Activated CD4-positive, alpha-beta memory T cell treated with anti-CD3 and anti-CD28 coated beads, Interleukin-2, amount 10 ng/mL, durations not matched to agents 7 days and 5 days (primary cell): ENCODE measurements around the gene SKAP1. TPM values are rescaled to one million over a fixed set of nuclear protein-coding genes. Genes with fewer than 3 reads are reported as not detected.

Experiments
- CTCF ChIA-PET: fragments of 350-600 bp; sonication (Branson Sonifier 250); formaldehyde crosslinking; loops from one replicate; lab custom pipeline; 2021; ENCODE audit warnings: antibody characterized with exemption, inconsistent platforms; lab: Charles Lee
- POLR2A ChIA-PET: fragments of 350-600 bp; sonication (Branson Sonifier 250); formaldehyde crosslinking; loops from one replicate; lab custom pipeline; 2021; ENCODE audit warnings: antibody characterized with exemption; lab: Charles Lee
- DNase-seq: peaks from one replicate; pipeline ENCODE4 v3.0.0-alpha.2; 2020
- H3K27ac Mint-ChIP-seq: one replicate; pipeline ENCODE4 v1.8.0; 2021; ENCODE audit warnings: mild to moderate bottlenecking, mixed read lengths
- H3K27me3 Mint-ChIP-seq: one replicate; pipeline ENCODE4 v1.8.0; 2021; ENCODE audit warnings: mixed read lengths
- H3K36me3 Mint-ChIP-seq: one replicate; pipeline ENCODE4 v1.8.0; 2021; ENCODE audit warnings: low read depth, mixed read lengths
- H3K4me1 Mint-ChIP-seq: one replicate; pipeline ENCODE4 v1.8.0; 2021; ENCODE audit warnings: mixed read lengths
- H3K4me3 Mint-ChIP-seq: one replicate; pipeline ENCODE4 v1.8.0; 2021; ENCODE audit warnings: mild to moderate bottlenecking, mixed read lengths
- H3K9me3 Mint-ChIP-seq: one replicate; pipeline ENCODE4 v1.8.0; 2021; ENCODE audit warnings: mixed read lengths
- total RNA-seq, 2 experiments: library from RNA; stranded (reverse); gene quantifications; one replicate each; pipeline ENCODE4 v1.2.3, GENCODE V29; 2021

The SKAP1 gene
- total RNA-seq, 2 experiments from 2014 or later: 132 to 133 TPM

GRCh38 chr17:48241770-48242497 is 188.1 kb downstream of the SKAP1 start:
- no peaks in the 10 kb centered on the region for H3K9me3 Mint-ChIP-seq
- peaks cover 71% of the 10 kb centered on the region for H3K4me1 Mint-ChIP-seq
- DNase-seq: no peak
- ChIA-PET POLR2A (interaction anchor here (2.3 kb wide), 1 partner anchor 10 kb away, joined by 7 read pairs; no protein-coding TSS in a partner anchor), CTCF (no interaction called here)
- peaks cover 13% of the 10 kb centered on the region for H3K36me3 Mint-ChIP-seq
- no peak overlapping the region for H3K4me3 Mint-ChIP-seq
- H3K27ac Mint-ChIP-seq: no peak overlapping the region
- H3K27me3 Mint-ChIP-seq: no peaks in the 10 kb centered on the region

- no peaks in the 10 kb centered on the region for H3K9me3 Mint-ChIP-seq
- ChIA-PET POLR2A (interaction anchor here (2.3 kb wide), 1 partner anchor 11 kb away, joined by 7 read pairs; no protein-coding TSS in a partner anchor), CTCF (no interaction called here)
- H3K4me3 Mint-ChIP-seq: no peak overlapping the region
- no peaks in the 10 kb centered on the region for H3K27me3 Mint-ChIP-seq
- no peak overlapping the region for H3K27ac Mint-ChIP-seq
- peaks cover 13% of the 10 kb centered on the region for H3K36me3 Mint-ChIP-seq
- peaks cover 72% of the 10 kb centered on the region for H3K4me1 Mint-ChIP-seq
- peak; percentile 49 for DNase-seq
Measured at GRCh38 chr17:48241131-48241591, 188.9 kb downstream of the SKAP1 start.

- no peaks in the 10 kb centered on the region for H3K9me3 Mint-ChIP-seq
- POLR2A ChIA-PET: interaction anchor here (2.3 kb wide), 1 partner anchor 12 kb away, joined by 7 read pairs; no protein-coding TSS in a partner anchor
- no peak overlapping the region for H3K4me3 Mint-ChIP-seq
- peaks cover 72% of the 10 kb centered on the region for H3K4me1 Mint-ChIP-seq
- no peak overlapping the region for H3K27ac Mint-ChIP-seq
- H3K27me3 Mint-ChIP-seq: no peaks in the 10 kb centered on the region
- H3K36me3 Mint-ChIP-seq: peaks cover 17% of the 10 kb centered on the region
- CTCF ChIA-PET: no interaction called here
- DNase-seq: no peak
Measured at GRCh38 chr17:48240562-48241130, 189.4 kb downstream of the SKAP1 start.

GRCh38 chr17:48240122-48240521 is 189.9 kb downstream of the SKAP1 start:
- CTCF ChIA-PET: no interaction called here
- H3K4me1 Mint-ChIP-seq: peaks cover 67% of the 10 kb centered on the region
- no peaks in the 10 kb centered on the region for H3K27me3 Mint-ChIP-seq
- POLR2A ChIA-PET: interaction anchor here (0.9 to 2.3 kb wide), 2 partner anchors 12 to 132 kb away, joined by 3 to 7 read pairs; no protein-coding TSS in a partner anchor
- DNase-seq: no peak
- no peak overlapping the region for H3K4me3 Mint-ChIP-seq
- no peak overlapping the region for H3K27ac Mint-ChIP-seq
- peaks cover 18% of the 10 kb centered on the region for H3K36me3 Mint-ChIP-seq
- H3K9me3 Mint-ChIP-seq: no peaks in the 10 kb centered on the region

- peaks cover 21% of the 10 kb centered on the region for H3K36me3 Mint-ChIP-seq
- no peaks in the 10 kb centered on the region for H3K27me3 Mint-ChIP-seq
- no peak for DNase-seq
- no peaks in the 10 kb centered on the region for H3K9me3 Mint-ChIP-seq
- no peak overlapping the region for H3K27ac Mint-ChIP-seq
- H3K4me3 Mint-ChIP-seq: no peak overlapping the region
- ChIA-PET CTCF (interaction anchor here (0.7 to 1.2 kb wide), 2 partner anchors 20 to 23 kb away, joined by 3 read pairs; no protein-coding TSS in a partner anchor), POLR2A (interaction anchor here (0.9 to 2.3 kb wide), 2 partner anchors 13 to 131 kb away, joined by 3 to 7 read pairs; no protein-coding TSS in a partner anchor)
- peaks cover 62% of the 10 kb centered on the region for H3K4me1 Mint-ChIP-seq
Measured at GRCh38 chr17:48239603-48239995, 190.4 kb downstream of the SKAP1 start.

GRCh38 chr17:48238933-48239602 is 190.9 kb downstream of the SKAP1 start:
- ChIA-PET POLR2A (interaction anchor here (0.9 kb wide), 1 partner anchor 131 kb away, joined by 3 read pairs; no protein-coding TSS in a partner anchor), CTCF (interaction anchor here (0.5 to 1.2 kb wide), 6 partner anchors 20 to 769 kb away, joined by 3 read pairs; partner anchors contain the start of gene HOXB5)
- Mint-ChIP-seq H3K36me3 (peaks cover 21% of the 10 kb centered on the region), H3K9me3 (no peaks in the 10 kb centered on the region), H3K27me3 (no peaks in the 10 kb centered on the region), H3K4me3 (no peak overlapping the region), H3K4me1 (peaks cover 57% of the 10 kb centered on the region), H3K27ac (no peak overlapping the region)
- no peak for DNase-seq

- no peak overlapping the region for H3K4me3 Mint-ChIP-seq
- no peak for DNase-seq
- H3K36me3 Mint-ChIP-seq: peaks cover 26% of the 10 kb centered on the region
- H3K9me3 Mint-ChIP-seq: no peaks in the 10 kb centered on the region
- H3K27ac Mint-ChIP-seq: no peak overlapping the region
- no peaks in the 10 kb centered on the region for H3K27me3 Mint-ChIP-seq
- ChIA-PET CTCF (interaction anchor here (1.6 kb wide), 1 partner anchor 9 kb away, joined by 4 read pairs; no protein-coding TSS in a partner anchor), POLR2A (no interaction called here)
- peaks cover 50% of the 10 kb centered on the region for H3K4me1 Mint-ChIP-seq
Measured at GRCh38 chr17:48237456-48237855, 192.6 kb downstream of the SKAP1 start.

- Mint-ChIP-seq H3K36me3 (peaks cover 29% of the 10 kb centered on the region), H3K27me3 (no peaks in the 10 kb centered on the region), H3K27ac (no peak overlapping the region), H3K4me1 (peaks cover 44% of the 10 kb centered on the region), H3K4me3 (no peak overlapping the region), H3K9me3 (no peaks in the 10 kb centered on the region)
- no peak for DNase-seq
- POLR2A ChIA-PET: no interaction called here
- CTCF ChIA-PET: interaction anchor here (1.6 kb wide), 1 partner anchor 8 kb away, joined by 4 read pairs; no protein-coding TSS in a partner anchor
Measured at GRCh38 chr17:48236681-48237134, 193.3 kb downstream of the SKAP1 start.

- ChIA-PET POLR2A (no interaction called here), CTCF (no interaction called here)
- Mint-ChIP-seq H3K27me3 (no peaks in the 10 kb centered on the region), H3K4me3 (no peak overlapping the region), H3K27ac (no peak overlapping the region), H3K4me1 (peaks cover 26% of the 10 kb centered on the region), H3K36me3 (peaks cover 35% of the 10 kb centered on the region), H3K9me3 (no peaks in the 10 kb centered on the region)
- no peak for DNase-seq
Measured at GRCh38 chr17:48234922-48235321, 195.1 kb downstream of the SKAP1 start.

GRCh38 chr17:48231995-48232959 is 197.7 kb downstream of the SKAP1 start:
- no peaks in the 10 kb centered on the region for H3K27me3 Mint-ChIP-seq
- H3K9me3 Mint-ChIP-seq: no peaks in the 10 kb centered on the region
- H3K4me3 Mint-ChIP-seq: no peak overlapping the region
- H3K36me3 Mint-ChIP-seq: peaks cover 28% of the 10 kb centered on the region
- no peak overlapping the region for H3K27ac Mint-ChIP-seq
- ChIA-PET CTCF (no interaction called here), POLR2A (no interaction called here)
- H3K4me1 Mint-ChIP-seq: peaks cover 7% of the 10 kb centered on the region
- no peak for DNase-seq

GRCh38 chr17:48229936-48230335 is 200.1 kb downstream of the SKAP1 start:
- ChIA-PET CTCF (no interaction called here), POLR2A (no interaction called here)
- peaks cover 22% of the 10 kb centered on the region for H3K36me3 Mint-ChIP-seq
- H3K9me3 Mint-ChIP-seq: no peaks in the 10 kb centered on the region
- H3K27ac Mint-ChIP-seq: no peak overlapping the region
- peaks cover 4% of the 10 kb centered on the region for H3K4me1 Mint-ChIP-seq
- no peak for DNase-seq
- H3K27me3 Mint-ChIP-seq: no peaks in the 10 kb centered on the region
- H3K4me3 Mint-ChIP-seq: no peak overlapping the region

- H3K27me3 Mint-ChIP-seq: no peaks in the 10 kb centered on the region
- ChIA-PET POLR2A (interaction anchor here (0.8 kb wide), 1 partner anchor 13 kb away, joined by 3 read pairs; no protein-coding TSS in a partner anchor), CTCF (interaction anchor here (0.8 to 1.1 kb wide), 2 partner anchors 9 to 149 kb away, joined by 4 read pairs; no protein-coding TSS in a partner anchor)
- peaks cover 21% of the 10 kb centered on the region for H3K36me3 Mint-ChIP-seq
- no peaks in the 10 kb centered on the region for H3K9me3 Mint-ChIP-seq
- no peak overlapping the region for H3K27ac Mint-ChIP-seq
- H3K4me3 Mint-ChIP-seq: no peak overlapping the region
- DNase-seq: no peak
- peaks cover 11% of the 10 kb centered on the region for H3K4me1 Mint-ChIP-seq
Measured at GRCh38 chr17:48228720-48229119, 201.3 kb downstream of the SKAP1 start.
